ENCODE data around the gene SLC9A9.

SLC9A9 gene

GRCh38 chr3:143810953-143811265 is 37.4 kb downstream of the SLC9A9 start:
- no peak overlapping the region for H3K27ac ChIP-seq (replicated peaks)
- H3K4me3 ChIP-seq (replicated peaks; ENCODE audit: insufficient read depth, low read length), result no peak overlapping the region
- TF ChIP-seq GABPA (IDR thresholded peaks at IDR 0.05; ENCODE audit: low read depth) (no peak), CTCF (IDR thresholded peaks at IDR 0.05; ENCODE audit: insufficient read depth, low read length) (no peak), SPI1 (IDR thresholded peaks at IDR 0.05; ENCODE audit: borderline replicate concordance, low read depth) (no peak), POLR2AphosphoS5 (IDR thresholded peaks at IDR 0.05; ENCODE audit: low read depth) (no peak), REST (IDR thresholded peaks at IDR 0.05; ENCODE audit: insufficient replicate concordance, low read depth) (no peak)
- H3K27me3 ChIP-seq (ENCODE audit: insufficient read depth, poor library complexity, severe bottlenecking), result peaks cover 9% of the 10 kb centered on the region
- DNase-seq (ENCODE audit: low read depth in 1 of 2, low spot score in 1 of 2), result no peak

GRCh38 chr3:143810166-143810952 is 37.9 kb downstream of the SLC9A9 start:
- peaks cover 9% of the 10 kb centered on the region for H3K27me3 ChIP-seq (ENCODE audit: insufficient read depth, poor library complexity, severe bottlenecking)
- no peak overlapping the region for H3K4me3 ChIP-seq (replicated peaks; ENCODE audit: insufficient read depth, low read length)
- no peak for TF ChIP-seq SPI1 (IDR thresholded peaks at IDR 0.05; ENCODE audit: borderline replicate concordance, low read depth)
- no peak for TF ChIP-seq GABPA (IDR thresholded peaks at IDR 0.05; ENCODE audit: low read depth)
- no peak for TF ChIP-seq CTCF (IDR thresholded peaks at IDR 0.05; ENCODE audit: insufficient read depth, low read length)
- TF ChIP-seq POLR2AphosphoS5 (IDR thresholded peaks at IDR 0.05; ENCODE audit: low read depth), result no peak
- no peak for TF ChIP-seq REST (IDR thresholded peaks at IDR 0.05; ENCODE audit: insufficient replicate concordance, low read depth)
- no peak for DNase-seq (ENCODE audit: low read depth in 1 of 2, low spot score in 1 of 2)
- H3K27ac ChIP-seq (replicated peaks), result no peak overlapping the region

- H3K27ac ChIP-seq (replicated peaks), result no peak overlapping the region
- TF ChIP-seq CTCF (IDR thresholded peaks at IDR 0.05; ENCODE audit: insufficient read depth, low read length), result no peak
- TF ChIP-seq POLR2AphosphoS5 (IDR thresholded peaks at IDR 0.05; ENCODE audit: low read depth), result no peak
- no peak for TF ChIP-seq GABPA (IDR thresholded peaks at IDR 0.05; ENCODE audit: low read depth)
- TF ChIP-seq SPI1 (IDR thresholded peaks at IDR 0.05; ENCODE audit: borderline replicate concordance, low read depth), result no peak
- TF ChIP-seq REST (IDR thresholded peaks at IDR 0.05; ENCODE audit: insufficient replicate concordance, low read depth), result no peak
These were observed 39.1 kb downstream of the SLC9A9 start for GRCh38 chr3:143809121-143809621.

More at GRCh38 chr3:143809121-143809621, 39.1 kb downstream of the SLC9A9 start:
- H3K27me3 ChIP-seq (ENCODE audit: insufficient read depth, poor library complexity, severe bottlenecking), result peaks cover 9% of the 10 kb centered on the region
- no peak overlapping the region for H3K4me3 ChIP-seq (replicated peaks; ENCODE audit: insufficient read depth, low read length)
- DNase-seq (ENCODE audit: low read depth in 1 of 2, low spot score in 1 of 2), result no peak

Data from HL-60 (cell line).